ENCODE data around the gene DEPDC5.

GRCh38 chr22:31861226-31861840 is 107.5 kb downstream of the DEPDC5 start:
- TF ChIP-seq CTCF (IDR thresholded peaks at IDR 0.05) (no peak), POLR2A (IDR thresholded peaks at IDR 0.05) (no peak)

Measured in breast epithelium (tissue), 3 donors.